ENCODE measurements around the gene TMEM131L. TPM values are rescaled to one million over a fixed set of nuclear protein-coding genes. Genes with fewer than 3 reads are reported as not detected.
A peak's percentile ranks its signal among the peaks of the same experiment; 100 is the strongest.

The TMEM131L gene
- polyA plus RNA-seq, 3 donors: 11.2 to 58.3 (median 26.0) TPM

- TF ChIP-seq, protein P1, sequence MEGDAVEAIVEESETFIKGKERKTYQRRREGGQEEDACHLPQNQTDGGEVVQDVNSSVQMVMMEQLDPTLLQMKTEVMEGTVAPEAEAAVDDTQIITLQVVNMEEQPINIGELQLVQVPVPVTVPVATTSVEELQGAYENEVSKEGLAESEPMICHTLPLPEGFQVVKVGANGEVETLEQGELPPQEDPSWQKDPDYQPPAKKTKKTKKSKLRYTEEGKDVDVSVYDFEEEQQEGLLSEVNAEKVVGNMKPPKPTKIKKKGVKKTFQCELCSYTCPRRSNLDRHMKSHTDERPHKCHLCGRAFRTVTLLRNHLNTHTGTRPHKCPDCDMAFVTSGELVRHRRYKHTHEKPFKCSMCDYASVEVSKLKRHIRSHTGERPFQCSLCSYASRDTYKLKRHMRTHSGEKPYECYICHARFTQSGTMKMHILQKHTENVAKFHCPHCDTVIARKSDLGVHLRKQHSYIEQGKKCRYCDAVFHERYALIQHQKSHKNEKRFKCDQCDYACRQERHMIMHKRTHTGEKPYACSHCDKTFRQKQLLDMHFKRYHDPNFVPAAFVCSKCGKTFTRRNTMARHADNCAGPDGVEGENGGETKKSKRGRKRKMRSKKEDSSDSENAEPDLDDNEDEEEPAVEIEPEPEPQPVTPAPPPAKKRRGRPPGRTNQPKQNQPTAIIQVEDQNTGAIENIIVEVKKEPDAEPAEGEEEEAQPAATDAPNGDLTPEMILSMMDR (IDR thresholded peaks at IDR 0.05): no peak
- peaks cover 0 to 6% (median 3%) of the 10 kb centered on the region in 3 donors for H3K27me3 Mint-ChIP-seq (ENCODE audit: low read depth in 3 of 3)
- H3K36me3 ChIP-seq (replicated peaks in 1 of 2; ENCODE audit: control insufficient read depth in 1 of 2, insufficient read depth in 2 of 2, low read length in 2 of 2): no peaks in the 10 kb centered on the region
- no peaks in the 10 kb centered on the region for H3K9me3 ChIP-seq (replicated peaks in 1 of 2; ENCODE audit: control insufficient read depth in 1 of 2, insufficient read depth in 1 of 2, low read length in 2 of 2)
- peak overlapping the region; percentile 21 to 60 for H3K4me3 Mint-ChIP-seq
- peak overlapping the region in 1 of 2 donors; percentile 55 for H3K27ac ChIP-seq (ENCODE audit: low read depth in 1 of 2, low read length in 2 of 2)
- H3K4me2 ChIP-seq (replicated peaks; ENCODE audit: extremely low read depth, low read length, poor library complexity, severe bottlenecking): peak overlapping the region; percentile 56
- H3K4me1 ChIP-seq (ENCODE audit: control insufficient read depth in 1 of 2, insufficient read depth in 2 of 2, low read length in 2 of 2): peaks cover 16 to 27% of the 10 kb centered on the region in 2 donors
- no peak overlapping the region for H3K9ac ChIP-seq (ENCODE audit: insufficient read depth, low read length, poor library complexity, severe bottlenecking)
- H3K27ac Mint-ChIP-seq: peak overlapping the region in 2 of 7 donors; percentile 50 to 59
- H3K79me2 ChIP-seq (ENCODE audit: insufficient read depth, low read length): no peaks in the 10 kb centered on the region
- no peaks in the 10 kb centered on the region for H3K9me3 Mint-ChIP-seq
- H3K4me1 Mint-ChIP-seq: peaks cover 30% of the 10 kb centered on the region
- H3K27me3 ChIP-seq (ENCODE audit: control insufficient read depth in 2 of 2, insufficient read depth in 2 of 2, low read length in 2 of 2): no peaks in the 10 kb centered on the region
- WGBS (ENCODE audit: insufficient coverage): 75% methylated on average over 4 of the region's 13 CpGs
- H2AFZ ChIP-seq (ENCODE audit: insufficient read depth, low read depth, low read length, poor library complexity, severe bottlenecking): peak overlapping the region; percentile 59
- no peak for DNase-seq
- intact Hi-C loops (cut with micrococcal nuclease): loop anchor here in 1 of 2 donors (10.0 kb wide), 1 partner anchor 136 kb away; no protein-coding TSS in a partner anchor
- no peaks in the 10 kb centered on the region for H3K36me3 Mint-ChIP-seq
- peak overlapping the region in 1 of 3 experiments; percentile 60 for H3K4me3 ChIP-seq (replicated peaks in 1 of 3; ENCODE audit: low read depth in 2 of 3, low read length in 3 of 3)
- no peaks in the 10 kb centered on the region for H4K20me1 ChIP-seq (ENCODE audit: insufficient read depth, low read length)
These were observed 27.0 kb upstream of the TMEM131L start for GRCh38 chr4:153438916-153439756.

DNA sequence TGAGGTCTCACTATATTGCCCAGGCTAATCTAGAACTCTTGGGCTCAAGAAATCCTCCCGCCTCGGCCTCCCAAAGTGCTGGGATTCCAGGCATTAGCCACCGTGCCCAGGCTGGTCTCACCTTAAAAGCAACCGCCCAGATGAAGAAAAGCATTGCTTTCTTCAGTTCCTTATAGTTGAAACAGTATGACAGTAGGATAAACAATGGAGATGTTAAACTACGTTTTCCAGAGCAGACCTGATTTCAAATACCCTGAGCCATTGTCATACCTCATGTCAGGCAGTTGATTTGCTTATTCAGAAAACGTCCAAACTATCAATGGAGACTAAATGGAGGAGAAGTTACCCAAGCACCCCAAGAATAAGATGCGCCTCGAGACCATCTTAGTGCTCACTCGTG is 26.3 kb upstream of the TMEM131L start:
- no peaks in the 10 kb centered on the region for H3K79me2 ChIP-seq (ENCODE audit: insufficient read depth, low read length)
- H3K27me3 Mint-ChIP-seq (ENCODE audit: low read depth in 3 of 3): peaks cover 0 to 6% (median 3%) of the 10 kb centered on the region in 3 donors
- no peaks in the 10 kb centered on the region for H4K20me1 ChIP-seq (ENCODE audit: insufficient read depth, low read length)
- TF ChIP-seq, protein P1 (IDR thresholded peaks at IDR 0.05): no peak
- no peaks in the 10 kb centered on the region for H3K9me3 ChIP-seq (replicated peaks in 1 of 2; ENCODE audit: control insufficient read depth in 1 of 2, insufficient read depth in 1 of 2, low read length in 2 of 2)
- no peak overlapping the region for H3K4me2 ChIP-seq (replicated peaks; ENCODE audit: extremely low read depth, low read length, poor library complexity, severe bottlenecking)
- H3K27ac Mint-ChIP-seq: no peak overlapping the region
- no peaks in the 10 kb centered on the region for H3K36me3 ChIP-seq (replicated peaks in 1 of 2; ENCODE audit: control insufficient read depth in 1 of 2, insufficient read depth in 2 of 2, low read length in 2 of 2)
- no peaks in the 10 kb centered on the region for H3K9me3 Mint-ChIP-seq
- H3K27me3 ChIP-seq (ENCODE audit: control insufficient read depth in 2 of 2, insufficient read depth in 2 of 2, low read length in 2 of 2): no peaks in the 10 kb centered on the region
- no peak overlapping the region for H3K9ac ChIP-seq (ENCODE audit: insufficient read depth, low read length, poor library complexity, severe bottlenecking)
- peaks cover 13 to 22% of the 10 kb centered on the region in 2 donors for H3K4me1 ChIP-seq (ENCODE audit: control insufficient read depth in 1 of 2, insufficient read depth in 2 of 2, low read length in 2 of 2)
- intact Hi-C loops (cut with micrococcal nuclease): loop anchor here in 1 of 2 donors (10.0 kb wide), 1 partner anchor 135 kb away; no protein-coding TSS in a partner anchor
- H3K27ac ChIP-seq (ENCODE audit: low read depth in 1 of 2, low read length in 2 of 2): no peak overlapping the region
- H2AFZ ChIP-seq (ENCODE audit: insufficient read depth, low read depth, low read length, poor library complexity, severe bottlenecking): no peak overlapping the region
- H3K4me1 Mint-ChIP-seq: peaks cover 26% of the 10 kb centered on the region
- whole genome bisulfite sequencing (ENCODE audit: insufficient coverage): 100% methylated on average over 7 of the region's 9 CpGs
- no peaks in the 10 kb centered on the region for H3K36me3 Mint-ChIP-seq
- H3K4me3 ChIP-seq (replicated peaks in 1 of 3; ENCODE audit: low read depth in 2 of 3, low read length in 3 of 3): no peak overlapping the region
- no peak for DNase-seq
- no peak overlapping the region for H3K4me3 Mint-ChIP-seq

Measured in CD14-positive monocyte (primary cell).